Measurements from ENCODE around the gene TEAD1. TPM values are rescaled to one million over a fixed set of nuclear protein-coding genes. Genes with fewer than 3 reads are reported as not detected.

The TEAD1 gene
- total RNA-seq, 4 donors from 2014 or later: 71.5 to 109 (median 88.5) TPM

DNA sequence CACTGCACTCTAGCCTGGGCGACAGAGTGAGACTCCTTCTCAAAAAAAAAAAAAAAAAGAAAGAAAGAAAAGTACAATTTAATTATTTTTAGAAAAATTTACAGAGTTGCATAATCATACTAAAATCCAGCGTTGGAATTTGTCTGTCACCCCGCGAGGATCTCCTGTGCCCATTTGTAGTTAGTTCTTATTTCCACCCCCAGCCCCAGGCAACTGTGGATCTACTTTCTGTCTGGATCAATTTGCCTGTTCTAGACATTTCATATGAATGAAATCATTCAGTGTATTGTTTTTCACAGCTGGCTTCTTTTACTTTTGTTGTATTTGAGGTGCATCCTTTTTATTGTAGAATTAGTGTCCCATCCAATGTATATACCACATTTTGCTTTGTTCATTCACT, 232.3 kb downstream of the TEAD1 start:
- H3K27ac ChIP-seq: no peak overlapping the region
- H3K4me3 ChIP-seq (replicated peaks in 1 of 3): no peak overlapping the region
- no peaks in the 10 kb centered on the region for H3K4me1 ChIP-seq
- no peaks in the 10 kb centered on the region for H3K9me3 ChIP-seq
- 93 to 97% methylated on average over 4 of the region's 4 CpGs for WGBS, 2 donors
- no peak for TF ChIP-seq POLR2A (IDR thresholded peaks at IDR 0.05)
- no peak for TF ChIP-seq CTCF (IDR thresholded peaks at IDR 0.05)
- DNase-seq: no peak
- H3K36me3 ChIP-seq: peaks cover 5 to 12% of the 10 kb centered on the region in 2 donors
- H3K27me3 ChIP-seq: no peaks in the 10 kb centered on the region
- intact Hi-C loops (cut with DNase I): no loop called here

- 75 to 92% methylated on average over 2 of the region's 2 CpGs for WGBS, 2 donors
- Histone ChIP-seq H3K4me1 (peaks cover 2 to 8% of the 10 kb centered on the region in 2 donors), H3K27ac (no peak overlapping the region), H3K9me3 (no peaks in the 10 kb centered on the region), H3K4me3 (replicated peaks in 1 of 3) (no peak overlapping the region), H3K27me3 (no peaks in the 10 kb centered on the region), H3K36me3 (no peaks in the 10 kb centered on the region)
- no peak for DNase-seq
- TF ChIP-seq CTCF (IDR thresholded peaks at IDR 0.05): no peak
- TF ChIP-seq POLR2A (IDR thresholded peaks at IDR 0.05): no peak
- intact Hi-C loops (cut with DNase I): no loop called here
Measured at GRCh38 chr11:12909879-12910278, 235.7 kb downstream of the TEAD1 start.

DNA sequence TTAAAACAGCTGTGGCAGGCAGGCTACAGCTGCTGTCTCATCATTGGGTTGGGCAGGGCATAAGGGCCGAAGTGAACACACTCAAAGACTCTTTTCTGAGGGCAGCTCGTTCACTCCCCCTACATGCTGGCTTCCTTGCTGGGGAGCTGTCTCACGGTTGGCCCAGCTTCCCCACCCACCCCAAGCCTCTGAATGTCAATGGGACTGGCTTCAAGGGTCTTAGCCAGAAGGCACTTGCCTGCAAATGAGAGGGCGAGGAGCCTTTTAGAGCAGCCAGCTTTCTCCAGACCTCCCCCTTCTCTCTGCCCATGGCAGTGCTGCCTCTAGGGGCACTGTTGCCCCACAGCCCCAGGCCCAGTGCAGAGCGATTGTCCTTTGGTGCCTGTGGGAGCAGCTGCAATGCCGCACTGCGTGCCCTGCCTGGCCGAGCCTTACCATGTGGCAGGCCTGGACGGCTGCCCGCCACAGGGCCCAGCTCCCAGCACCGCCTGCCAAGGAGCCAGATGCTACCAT, 240.2 kb downstream of the TEAD1 start:
- Histone ChIP-seq H3K9me3 (no peaks in the 10 kb centered on the region), H3K27me3 (no peaks in the 10 kb centered on the region), H3K4me1 (peaks cover 4 to 10% of the 10 kb centered on the region in 2 donors), H3K27ac (peak overlapping the region in 1 of 3 donors; percentile 34), H3K36me3 (no peaks in the 10 kb centered on the region), H3K4me3 (replicated peaks in 1 of 3) (no peak overlapping the region)
- WGBS, 2 donors: 33 to 42% methylated on average over 8 to 11 of the region's 11 CpGs
- TF ChIP-seq POLR2A (IDR thresholded peaks at IDR 0.05) (no peak), CTCF (IDR thresholded peaks at IDR 0.05) (peak; percentile 54 to 80 (median 64))
- intact Hi-C loops (cut with DNase I): no loop called here
- DNase-seq: peak; percentile 89 to 90

DNA sequence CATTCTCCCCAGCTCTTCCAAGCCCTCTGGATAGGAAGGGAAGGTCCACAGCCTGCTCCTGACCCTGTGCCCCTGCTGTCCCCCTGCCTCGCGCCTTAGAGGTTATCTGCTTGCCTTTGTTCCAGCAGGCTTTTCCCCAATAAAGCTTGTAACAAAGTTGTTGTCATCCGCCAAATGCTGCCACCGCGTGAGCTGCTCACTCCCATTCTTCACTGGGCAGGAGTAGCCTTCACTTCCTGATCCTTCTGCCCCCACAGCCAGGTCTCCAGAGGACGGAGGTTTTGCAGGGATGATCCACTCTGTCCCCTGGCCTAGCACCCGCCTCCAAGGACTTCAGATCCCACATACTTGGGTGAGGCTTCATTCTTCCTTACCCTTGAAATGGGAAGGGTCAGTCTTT, 240.9 kb downstream of the TEAD1 start:
- no peaks in the 10 kb centered on the region for H3K27me3 ChIP-seq
- H3K27ac ChIP-seq: peak overlapping the region in 1 of 3 donors; percentile 34
- H3K9me3 ChIP-seq: no peaks in the 10 kb centered on the region
- 97% methylated on average over 7 of the region's 7 CpGs for whole genome bisulfite sequencing, 2 donors
- peaks cover 4 to 10% of the 10 kb centered on the region in 2 donors for H3K4me1 ChIP-seq
- no peak for TF ChIP-seq POLR2A (IDR thresholded peaks at IDR 0.05)
- no peak for TF ChIP-seq CTCF (IDR thresholded peaks at IDR 0.05)
- H3K36me3 ChIP-seq: no peaks in the 10 kb centered on the region
- H3K4me3 ChIP-seq (replicated peaks in 1 of 3): no peak overlapping the region
- intact Hi-C loops (cut with DNase I): no loop called here
- no peak for DNase-seq

- Histone ChIP-seq H3K36me3 (no peaks in the 10 kb centered on the region), H3K27ac (no peak overlapping the region), H3K4me1 (peaks cover 4 to 10% of the 10 kb centered on the region in 2 donors), H3K9me3 (no peaks in the 10 kb centered on the region), H3K27me3 (no peaks in the 10 kb centered on the region), H3K4me3 (replicated peaks in 1 of 3) (no peak overlapping the region)
- intact Hi-C loops (cut with DNase I): no loop called here
- TF ChIP-seq CTCF (IDR thresholded peaks at IDR 0.05) (no peak), POLR2A (IDR thresholded peaks at IDR 0.05) (no peak)
- 91% methylated on average over 1 of the region's 1 CpG for WGBS, 2 donors
- DNase-seq: no peak
Measured at GRCh38 chr11:12917822-12918221, 243.6 kb downstream of the TEAD1 start.
